ENCODE data around the gene MMAA.

MMAA gene

DNA sequence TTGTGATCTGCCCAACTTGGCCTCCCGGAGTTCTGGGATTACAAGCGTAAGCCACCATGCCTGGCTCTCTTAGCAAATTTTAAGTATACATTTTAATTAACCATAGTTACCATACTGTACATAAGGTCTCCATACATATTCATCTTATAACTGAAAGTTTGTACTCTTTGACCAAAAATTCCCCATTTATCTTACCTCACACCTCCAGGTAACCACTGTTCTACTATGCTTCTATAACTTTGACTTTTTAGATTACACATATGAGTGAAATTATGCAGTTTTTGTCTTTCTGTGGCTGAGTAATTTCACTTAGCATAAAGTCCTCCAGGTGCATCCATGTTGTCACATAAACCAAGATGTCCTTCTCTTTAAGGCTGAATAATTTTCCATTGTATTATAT is 78.1 kb downstream of the MMAA start:
- intact Hi-C loops (cut with DNase I), result no loop called here
- no peak for DNase-seq

DNA sequence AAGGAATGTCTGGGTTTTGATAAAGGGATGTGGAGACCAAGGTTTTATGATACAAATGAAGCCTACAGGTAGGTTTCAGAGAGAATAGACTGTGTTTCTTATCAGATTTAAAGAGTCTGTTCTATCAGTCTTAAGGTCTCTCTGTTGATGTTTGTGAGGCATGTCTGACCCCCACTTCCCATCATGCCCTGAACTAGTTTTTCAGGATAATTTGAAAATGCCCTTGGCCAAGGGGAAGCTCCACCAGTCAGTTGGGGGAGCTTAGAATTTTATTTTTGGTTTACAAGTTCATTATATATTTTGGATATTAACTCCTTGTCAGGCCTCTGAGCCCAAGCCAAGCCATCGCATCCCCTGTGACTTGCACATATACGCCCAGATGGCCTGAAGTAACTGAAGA is 79.3 kb downstream of the MMAA start:
- intact Hi-C loops (cut with DNase I), result no loop called here
- no peak for DNase-seq

DNA sequence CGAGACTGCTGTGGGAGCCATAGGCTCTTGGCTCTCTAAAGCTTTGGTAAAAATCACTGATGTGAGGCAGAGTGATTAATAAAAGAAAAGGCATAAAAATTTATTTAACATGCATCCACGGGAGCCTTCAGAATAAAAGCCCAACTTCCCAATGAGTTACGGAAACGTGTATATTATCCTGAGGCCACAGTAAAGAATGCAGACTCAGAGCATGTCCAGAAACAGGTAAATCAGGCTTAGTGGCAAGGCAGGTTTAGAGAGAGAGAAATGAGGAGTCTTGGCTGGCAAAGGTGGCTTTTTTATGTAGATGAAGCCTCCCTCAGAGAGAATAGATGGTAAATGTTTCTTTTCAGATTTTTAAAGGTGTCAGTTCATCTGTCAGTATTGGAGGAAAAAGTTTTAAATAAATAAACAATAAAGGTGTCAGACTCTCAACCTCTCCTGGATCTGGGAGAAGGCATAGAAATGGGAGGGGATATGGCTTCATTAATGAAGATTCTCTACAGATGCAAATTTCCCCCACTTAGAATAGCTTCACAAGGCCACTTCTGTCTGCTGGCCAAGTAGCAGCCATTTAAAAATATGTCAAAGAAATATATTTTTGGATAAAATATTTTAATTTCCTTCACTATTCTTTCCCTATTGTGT is 84.8 kb downstream of the MMAA start:
- DNase-seq, result no peak
- intact Hi-C loops (cut with DNase I), result no loop called here

DNA sequence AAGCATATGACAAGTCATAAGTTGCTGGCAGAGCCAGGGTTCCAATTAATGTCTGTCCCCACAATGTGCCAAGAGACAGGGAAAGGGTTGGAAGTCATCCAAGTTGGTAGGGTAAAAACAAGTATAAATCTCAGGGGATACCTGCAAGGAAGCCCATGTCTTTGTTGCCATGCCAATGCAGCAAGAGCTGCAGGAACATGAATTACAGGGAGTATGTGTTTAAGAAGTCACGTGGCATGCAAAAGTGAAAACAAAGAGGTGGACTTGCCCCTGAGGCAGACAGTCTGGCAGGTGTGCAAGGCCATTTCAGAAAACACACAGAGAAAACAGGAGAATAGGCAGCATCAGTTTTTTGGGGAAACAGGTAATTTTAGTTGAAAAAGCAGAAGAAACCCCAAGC is 90.2 kb downstream of the MMAA start:
- no peak for DNase-seq
- intact Hi-C loops (cut with DNase I), result no loop called here
